PC-9 (cell line): ENCODE data around the gene DSCAML1. TPM values are rescaled to one million over a fixed set of nuclear protein-coding genes. Genes with fewer than 3 reads are reported as not detected.

ENCODE experiments used
- BruUV-seq: library from RNA; stranded (reverse); fragments of 400-500 nt; replicated peaks from 2 replicates; lab custom pipeline; 2021; lab: Mats Ljungman, UMichigan
- CTCF ChIA-PET: fragments of 300-600 bp; sonication (Branson Sonifier 250); formaldehyde crosslinking; loops from one replicate; lab custom pipeline; 2022; ENCODE audit warnings: antibody characterized with exemption; lab: Charles Lee
- POLR2A ChIA-PET: fragments of 300-600 bp; sonication (Branson Sonifier 250); formaldehyde crosslinking; loops from one replicate; lab custom pipeline; 2022; ENCODE audit warnings: antibody characterized with exemption; ENCODE audit not compliant: unreplicated experiment; lab: Charles Lee
- DNase-seq, 2 experiments: peaks; one replicate each; pipeline versions ENCODE4 v3.0.0 to v3.0.0-alpha.2; 2015 to 2022; ENCODE audit warnings: mixed read lengths in 1 of 2
- H2AFZ ChIP-seq: fragments of 200-600 bp; sonication (generic); 2 replicates; pipeline ENCODE4 v1.8.1; 2017; ENCODE audit warnings: antibody characterized with exemption
- H3F3A ChIP-seq: fragments of 200-600 bp; sonication (generic); 2 replicates; pipeline ENCODE4 v1.8.1; 2017; ENCODE audit warnings: antibody characterized with exemption, mild to moderate bottlenecking, low read depth; ENCODE audit not compliant: insufficient read depth
- H3K27ac ChIP-seq: fragments of 200-600 bp; sonication (generic); 2 replicates; pipeline ENCODE4 v1.6.1; 2016; ENCODE audit warnings: mixed run types
- H3K27me3 ChIP-seq: fragments of 200-600 bp; sonication (generic); 2 replicates; pipeline ENCODE4 v1.6.1; 2016; ENCODE audit warnings: low read depth, mixed run types; ENCODE audit not compliant: insufficient read depth
- H3K36me3 ChIP-seq: fragments of 200-600 bp; sonication (generic); 2 replicates; pipeline ENCODE4 v1.6.1; 2016; ENCODE audit warnings: low read depth, mixed run types
- H3K4me1 ChIP-seq: fragments of 200-600 bp; sonication (generic); replicated peaks from 2 replicates; pipeline ENCODE4 v1.6.1; 2016; ENCODE audit warnings: mixed run types; ENCODE audit not compliant: insufficient read depth
- H3K4me2 ChIP-seq: fragments of 200-600 bp; sonication (generic); 2 replicates; pipeline ENCODE4 v1.6.1; 2017; ENCODE audit warnings: mixed run types
- H3K4me3 ChIP-seq: fragments of 200-600 bp; sonication (generic); 2 replicates; pipeline ENCODE4 v1.6.1; 2016; ENCODE audit warnings: mixed run types
- H3K79me2 ChIP-seq: fragments of 200-600 bp; sonication (generic); 2 replicates; pipeline ENCODE4 v1.6.1; 2017; ENCODE audit warnings: low read depth, mixed run types
- H3K9me2 ChIP-seq: fragments of 200-600 bp; sonication (generic); 2 replicates; pipeline ENCODE4 v1.8.1; 2017; ENCODE audit warnings: mild to moderate bottlenecking; ENCODE audit not compliant: insufficient read depth
- H3K9me3 ChIP-seq: fragments of 200-600 bp; sonication (generic); 2 replicates; pipeline ENCODE4 v1.8.1; 2016; ENCODE audit warnings: low read depth; ENCODE audit not compliant: insufficient read depth
- H4K20me1 ChIP-seq: fragments of 200-600 bp; sonication (generic); 2 replicates; pipeline ENCODE4 v1.8.1; 2017; ENCODE audit not compliant: insufficient read depth
- EZH2 ChIP-seq: fragments of 200-600 bp; sonication (generic); IDR thresholded peaks from 2 replicates; pipeline ENCODE4 v1.8.0; 2017; ENCODE audit warnings: antibody characterized with exemption, low read depth
- intact Hi-C: fragments of 100-400 bp; cut with micrococcal nuclease; formaldehyde crosslinking; loops from one replicate; pipeline ENCODE4 v1.10.0; 2022; ENCODE audit not compliant: unreplicated experiment
- total RNA-seq: library from RNA; stranded (reverse); gene quantifications from 2 replicates; pipeline ENCODE4 v1.2.3, GENCODE V29; 2021
- TF ChIP-seq, protein P1 (sequence below): fragments of 200-600 bp; sonication (generic); conservative IDR thresholded peaks from 2 replicates; pipeline ENCODE4 v1.6.1; 2017; ENCODE audit warnings: mixed run types, antibody characterized with exemption, mild to moderate bottlenecking, moderate library complexity

The DSCAML1 gene
- total RNA-seq, 1 experiment from 2014 or later: not detected

DNA sequence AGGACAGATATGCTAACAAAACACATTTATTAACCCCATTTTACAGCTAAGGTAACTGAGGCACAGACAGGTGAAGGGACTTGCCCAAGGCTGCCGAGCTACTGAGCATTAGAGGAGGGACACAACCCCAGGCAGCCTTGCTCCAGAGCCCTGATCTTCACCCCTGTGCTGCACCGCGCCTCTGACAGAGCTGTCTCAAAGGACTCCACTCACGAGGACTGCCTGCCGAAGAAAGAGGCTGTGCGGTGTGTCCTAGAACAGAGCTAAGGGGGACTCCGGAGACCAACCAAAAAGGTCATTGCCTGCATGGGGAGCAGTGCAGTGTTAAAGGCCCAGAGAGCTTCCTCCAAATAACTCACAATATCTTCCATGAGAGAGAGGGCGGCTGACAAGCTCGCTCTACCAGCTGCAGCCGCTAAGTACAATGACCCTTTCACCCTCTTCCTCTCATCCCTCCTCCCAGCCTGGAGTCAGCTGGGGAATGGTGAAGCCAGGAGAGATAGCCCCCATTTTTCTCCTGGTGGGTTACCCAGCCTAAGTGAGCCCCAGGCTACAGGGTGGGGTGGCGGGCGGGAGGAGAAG is 119.2 kb downstream of the DSCAML1 start:
- no peak for DNase-seq
- no peaks in the 10 kb centered on the region for H4K20me1 ChIP-seq
- no peak overlapping the region for H2AFZ ChIP-seq
- no peak overlapping the region for H3K27ac ChIP-seq
- BruUV-seq: no TSS peak
- H3K36me3 ChIP-seq: no peaks in the 10 kb centered on the region
- CTCF ChIA-PET: no interaction called here
- H3F3A ChIP-seq: no peaks in the 10 kb centered on the region
- H3K9me2 ChIP-seq: no peaks in the 10 kb centered on the region
- H3K4me1 ChIP-seq: no peaks in the 10 kb centered on the region
- no peak overlapping the region for H3K4me3 ChIP-seq
- POLR2A ChIA-PET: no interaction called here
- no peak overlapping the region for H3K4me2 ChIP-seq
- no peak; the same call in 1 of the 2 replicates for TF ChIP-seq EZH2
- peaks cover 100% of the 10 kb centered on the region for H3K27me3 ChIP-seq
- intact Hi-C loops: no loop called here
- H3K79me2 ChIP-seq: no peaks in the 10 kb centered on the region
- no peaks in the 10 kb centered on the region for H3K9me3 ChIP-seq

DNA sequence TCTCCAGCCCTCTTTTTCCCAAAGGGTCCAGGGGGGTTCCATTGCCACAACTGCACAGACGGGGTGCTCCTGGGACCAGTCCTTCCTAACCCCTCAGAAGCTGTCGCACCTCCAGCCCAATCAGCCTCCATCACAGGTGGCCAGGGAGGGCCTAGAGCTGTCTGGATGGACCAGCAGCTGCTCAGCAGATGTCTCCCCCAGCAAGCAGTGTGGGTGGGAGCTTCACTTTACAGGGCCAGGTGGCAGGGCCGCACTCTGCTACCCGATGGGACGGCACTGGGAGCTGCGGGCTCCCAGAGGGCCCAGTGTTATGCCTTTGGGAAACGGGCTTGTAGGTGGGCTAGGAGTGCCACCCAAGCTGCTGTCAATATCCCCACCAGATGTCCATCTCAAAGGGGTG is 120.5 kb downstream of the DSCAML1 start:
- DNase-seq: no peak
- H3K9me2 ChIP-seq: no peaks in the 10 kb centered on the region
- H3K9me3 ChIP-seq: no peaks in the 10 kb centered on the region
- no peaks in the 10 kb centered on the region for H3K4me1 ChIP-seq
- H3F3A ChIP-seq: no peaks in the 10 kb centered on the region
- CTCF ChIA-PET: no interaction called here
- H3K4me3 ChIP-seq: no peak overlapping the region
- H3K36me3 ChIP-seq: no peaks in the 10 kb centered on the region
- TF ChIP-seq, protein P1, sequence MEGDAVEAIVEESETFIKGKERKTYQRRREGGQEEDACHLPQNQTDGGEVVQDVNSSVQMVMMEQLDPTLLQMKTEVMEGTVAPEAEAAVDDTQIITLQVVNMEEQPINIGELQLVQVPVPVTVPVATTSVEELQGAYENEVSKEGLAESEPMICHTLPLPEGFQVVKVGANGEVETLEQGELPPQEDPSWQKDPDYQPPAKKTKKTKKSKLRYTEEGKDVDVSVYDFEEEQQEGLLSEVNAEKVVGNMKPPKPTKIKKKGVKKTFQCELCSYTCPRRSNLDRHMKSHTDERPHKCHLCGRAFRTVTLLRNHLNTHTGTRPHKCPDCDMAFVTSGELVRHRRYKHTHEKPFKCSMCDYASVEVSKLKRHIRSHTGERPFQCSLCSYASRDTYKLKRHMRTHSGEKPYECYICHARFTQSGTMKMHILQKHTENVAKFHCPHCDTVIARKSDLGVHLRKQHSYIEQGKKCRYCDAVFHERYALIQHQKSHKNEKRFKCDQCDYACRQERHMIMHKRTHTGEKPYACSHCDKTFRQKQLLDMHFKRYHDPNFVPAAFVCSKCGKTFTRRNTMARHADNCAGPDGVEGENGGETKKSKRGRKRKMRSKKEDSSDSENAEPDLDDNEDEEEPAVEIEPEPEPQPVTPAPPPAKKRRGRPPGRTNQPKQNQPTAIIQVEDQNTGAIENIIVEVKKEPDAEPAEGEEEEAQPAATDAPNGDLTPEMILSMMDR: no peak
- peak; percentile 48; the same call in 1 of the 2 replicates for TF ChIP-seq EZH2
- H3K79me2 ChIP-seq: no peaks in the 10 kb centered on the region
- no peaks in the 10 kb centered on the region; the same call in 1 of the 2 replicates for H4K20me1 ChIP-seq
- no peak overlapping the region for H3K4me2 ChIP-seq
- peaks cover 100% of the 10 kb centered on the region for H3K27me3 ChIP-seq
- H2AFZ ChIP-seq: no peak overlapping the region
- intact Hi-C loops: no loop called here
- POLR2A ChIA-PET: no interaction called here
- no TSS peak for BruUV-seq
- H3K27ac ChIP-seq: no peak overlapping the region

DNA sequence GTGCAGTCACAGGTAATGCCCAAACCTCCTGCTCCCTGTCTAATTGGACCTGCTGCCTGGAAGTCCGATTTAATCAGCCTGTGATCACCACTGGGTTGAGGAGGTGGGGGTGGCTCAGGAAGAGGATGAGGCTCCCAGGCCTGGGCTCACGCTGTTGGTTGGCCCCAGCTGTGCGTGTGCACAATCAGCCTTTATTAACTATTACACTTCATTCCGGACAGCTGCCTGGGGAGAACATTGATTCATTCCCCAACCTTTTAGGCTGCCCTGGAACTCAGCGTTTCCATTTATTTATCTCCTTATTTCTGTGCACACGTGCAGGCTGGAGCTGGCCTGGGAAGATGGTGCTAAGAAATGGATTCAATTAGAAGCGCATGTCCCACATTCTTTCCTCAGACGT is 123.4 kb downstream of the DSCAML1 start:
- CTCF ChIA-PET: no interaction called here
- BruUV-seq: no TSS peak

More for the DNA sequence above, 123.4 kb downstream of the DSCAML1 start:
- no peaks in the 10 kb centered on the region; the same call in 1 of the 2 replicates for H4K20me1 ChIP-seq
- POLR2A ChIA-PET: no interaction called here
- H3K27ac ChIP-seq: no peak overlapping the region
- no peaks in the 10 kb centered on the region for H3F3A ChIP-seq
- H3K9me3 ChIP-seq: no peaks in the 10 kb centered on the region
- no peaks in the 10 kb centered on the region for H3K9me2 ChIP-seq
- H3K79me2 ChIP-seq: no peaks in the 10 kb centered on the region
- no peak overlapping the region for H2AFZ ChIP-seq
- DNase-seq: no peak
- H3K36me3 ChIP-seq: no peaks in the 10 kb centered on the region
- no peak overlapping the region for H3K4me2 ChIP-seq
- TF ChIP-seq EZH2: no peak
- TF ChIP-seq, protein P1: no peak
- H3K4me1 ChIP-seq: no peaks in the 10 kb centered on the region
- H3K27me3 ChIP-seq: peaks cover 100% of the 10 kb centered on the region
- no peak overlapping the region for H3K4me3 ChIP-seq
- intact Hi-C loops: no loop called here
